ENCODE data around the gene TBXAS1.

The TBXAS1 gene

DNA sequence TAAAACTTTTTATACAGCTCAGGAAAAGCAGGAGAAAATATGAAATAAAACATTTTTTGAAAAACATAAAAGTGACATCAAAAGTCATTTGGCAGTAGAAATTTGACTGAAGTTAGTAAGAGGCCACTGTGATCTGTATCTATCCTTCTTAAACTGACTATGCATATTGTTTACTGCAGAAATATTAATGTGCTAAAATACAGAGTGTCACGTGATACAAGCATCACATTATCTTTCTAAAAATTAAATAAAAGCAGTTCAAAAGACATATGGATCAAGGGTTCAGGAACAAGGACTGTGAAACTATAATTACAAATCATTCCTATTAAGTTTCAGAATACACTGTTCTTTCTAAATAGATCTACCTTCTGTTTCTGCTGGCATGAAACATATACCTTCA lies 200.0 kb downstream of the TBXAS1 start:
- DNase-seq, result no peak

DNA sequence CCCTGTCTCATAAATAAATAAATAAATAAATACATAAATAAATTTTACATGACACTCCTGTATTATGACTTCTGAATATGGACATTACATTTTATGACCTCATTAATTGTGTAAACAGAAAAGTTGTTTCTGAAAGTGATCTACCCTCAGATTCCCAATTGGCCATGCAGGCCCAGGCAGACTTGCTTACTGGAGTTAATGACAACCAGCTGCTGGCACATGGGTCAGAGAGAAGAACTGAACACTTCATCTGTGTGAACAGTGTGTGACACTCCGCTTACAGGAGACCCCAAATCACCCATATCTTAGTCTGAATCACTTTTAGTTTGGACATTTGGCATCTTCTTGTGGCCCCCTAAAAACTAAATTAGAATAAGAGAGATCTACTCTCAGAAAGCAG lies 202.3 kb downstream of the TBXAS1 start:
- no peak for DNase-seq

DNA sequence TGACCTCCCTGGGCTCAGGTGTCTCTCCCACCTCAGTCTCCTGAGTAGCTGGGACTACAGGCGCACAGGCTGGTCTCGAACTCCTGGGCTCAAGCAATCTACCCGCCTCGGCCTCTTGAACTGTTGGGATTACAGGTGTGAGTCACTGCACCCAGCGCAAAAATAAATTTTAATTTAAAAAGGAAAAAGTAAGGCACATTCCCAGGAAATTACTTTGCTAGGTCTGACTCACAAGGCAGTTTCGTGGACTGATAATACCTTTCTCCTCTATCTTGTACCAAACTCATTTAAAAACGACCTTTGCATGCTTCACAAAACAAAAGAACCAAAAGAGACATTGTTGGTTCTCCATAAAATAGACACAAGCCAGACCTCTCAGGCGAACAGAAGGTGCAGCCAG lies 204.0 kb downstream of the TBXAS1 start:
- DNase-seq, result no peak

DNA sequence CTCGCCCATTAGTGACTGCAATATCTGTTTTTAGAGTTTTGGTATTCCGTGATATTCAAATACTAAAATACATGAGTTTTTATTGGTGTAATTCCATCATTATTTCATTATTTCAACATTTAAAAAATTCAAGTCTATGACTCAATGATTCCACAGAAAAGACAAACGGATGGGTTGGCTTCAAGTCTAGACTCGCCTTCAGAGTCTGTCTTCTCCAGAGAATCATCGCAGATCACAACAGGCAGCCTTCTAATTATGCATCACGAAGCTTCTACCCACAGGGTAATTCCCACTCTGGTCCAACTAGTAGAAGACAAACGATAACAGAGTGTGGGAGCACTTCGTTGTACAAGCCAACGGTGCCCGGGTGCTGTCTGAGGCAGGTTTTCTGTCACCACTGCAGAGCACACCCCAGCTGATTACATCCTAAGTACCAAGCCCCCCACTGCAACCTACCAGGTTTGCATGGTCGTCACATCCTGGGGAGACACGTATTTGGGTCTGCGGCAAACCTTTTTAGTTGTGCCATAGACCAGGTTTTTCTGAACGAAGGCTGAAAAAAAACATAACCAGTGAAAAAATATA lies 204.8 kb downstream of the TBXAS1 start:
- DNase-seq, result no peak

DNA sequence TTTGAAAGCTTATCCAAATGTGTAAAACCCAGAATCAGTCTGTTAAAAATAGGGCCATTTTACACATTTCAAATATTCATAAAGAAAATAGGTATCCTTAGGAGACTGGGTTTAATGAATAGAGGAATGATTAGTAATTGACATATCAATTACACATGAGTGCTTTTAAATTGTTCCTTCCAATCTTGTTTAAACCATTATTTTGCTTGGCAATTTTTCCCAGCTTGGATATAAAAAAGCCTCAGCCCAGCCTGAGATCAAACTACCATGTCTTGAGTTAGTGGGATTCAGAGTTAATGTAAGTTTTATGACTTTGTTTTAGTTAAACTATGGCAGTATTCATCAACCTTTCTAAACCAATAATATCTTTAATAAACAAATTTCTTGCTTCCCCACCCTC lies 205.4 kb downstream of the TBXAS1 start:
- no peak for DNase-seq

DNA sequence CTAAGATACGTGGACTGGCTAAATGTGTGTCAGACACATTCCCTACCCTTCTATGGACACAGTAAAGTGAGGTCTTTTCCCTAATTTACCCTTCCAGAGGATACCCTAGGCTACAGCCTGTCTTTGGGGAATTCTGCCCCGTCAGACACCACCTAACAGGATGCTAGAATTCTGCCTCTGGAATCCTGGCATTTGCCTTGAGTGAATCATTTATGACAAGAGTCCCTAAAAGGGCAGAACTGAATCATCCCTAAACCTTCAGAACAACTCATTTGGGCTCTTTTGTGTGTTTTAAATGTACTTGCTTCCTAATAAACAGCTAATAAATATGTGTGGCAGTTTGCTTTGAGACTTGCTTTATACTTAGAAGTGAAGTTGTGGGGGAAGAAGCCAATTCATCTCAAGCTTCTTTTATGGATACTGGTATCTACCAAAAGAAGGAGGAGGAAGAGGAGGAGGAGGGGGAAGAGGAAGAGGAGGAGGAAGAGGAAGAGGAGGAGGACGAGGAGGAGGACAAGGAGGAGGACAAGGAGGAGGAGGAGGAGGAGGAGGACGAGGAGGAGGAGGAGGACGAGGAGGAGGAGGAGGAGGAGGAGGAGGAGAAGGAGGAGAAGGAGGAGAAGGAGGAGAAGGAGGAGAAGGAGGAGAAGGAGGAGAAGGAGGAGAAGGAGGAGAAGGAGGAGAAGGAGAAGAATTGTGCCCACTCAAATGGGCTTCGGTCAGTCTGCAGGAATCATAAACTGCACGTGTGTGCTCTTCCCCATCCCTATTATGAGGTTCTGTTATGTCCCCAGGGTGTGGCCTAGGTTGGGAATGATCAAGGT lies 206.5 kb downstream of the TBXAS1 start:
- no peak for DNase-seq

DNA sequence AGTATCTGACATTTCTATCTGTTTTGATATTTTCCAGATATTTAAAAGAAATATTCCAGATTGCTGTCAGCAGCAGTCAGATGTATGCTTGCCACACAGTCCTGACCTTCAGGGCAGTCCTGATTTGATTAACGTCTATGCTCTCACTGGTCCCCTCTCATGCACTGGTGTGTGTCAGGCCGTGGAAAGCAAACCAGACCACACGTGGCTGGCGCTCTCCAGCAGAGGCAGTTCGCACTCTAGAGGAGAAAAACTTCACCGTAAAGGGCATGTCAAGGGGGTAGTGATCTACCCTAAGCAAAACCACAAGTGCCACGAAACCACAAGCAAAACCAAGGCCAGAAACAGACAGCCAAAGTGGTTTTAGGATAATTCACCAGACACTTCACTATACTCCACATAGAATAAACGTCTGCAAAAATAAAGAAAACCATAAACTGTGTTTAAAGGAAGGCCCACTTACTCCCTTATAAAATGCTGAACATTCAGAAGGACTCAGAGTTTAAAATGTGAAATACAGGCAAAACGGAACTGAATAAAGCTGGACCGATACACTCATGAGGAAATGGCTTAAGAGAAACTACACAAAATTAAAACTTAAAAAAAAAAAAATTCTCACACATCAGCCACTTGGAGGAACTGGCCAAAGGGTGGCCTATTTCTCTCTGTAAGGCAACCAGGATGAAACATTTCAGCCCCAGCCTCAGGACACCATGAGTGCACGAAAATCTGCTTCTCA lies 207.3 kb downstream of the TBXAS1 start:
- DNase-seq, result no peak

DNA sequence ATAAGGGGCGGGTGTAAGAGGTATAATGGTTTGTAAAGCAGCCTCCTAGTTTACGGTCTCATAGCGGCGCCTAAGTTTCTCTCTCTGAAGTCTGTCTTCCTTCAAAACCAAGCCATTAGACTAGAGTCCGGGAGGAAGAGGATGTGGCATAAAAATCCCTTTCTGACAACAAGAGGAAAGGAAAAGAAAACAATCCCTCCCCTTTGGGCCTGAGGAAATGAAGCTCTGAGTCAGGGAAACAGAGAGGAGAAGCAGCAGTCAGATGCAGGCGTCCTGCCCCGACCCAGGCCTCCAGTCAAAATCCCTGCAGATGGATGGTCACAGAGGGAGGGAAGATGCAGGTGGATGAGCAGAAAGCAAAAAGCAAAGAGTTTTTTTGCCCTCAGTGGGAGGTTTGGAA lies 210.0 kb downstream of the TBXAS1 start:
- no peak for DNase-seq

DNA sequence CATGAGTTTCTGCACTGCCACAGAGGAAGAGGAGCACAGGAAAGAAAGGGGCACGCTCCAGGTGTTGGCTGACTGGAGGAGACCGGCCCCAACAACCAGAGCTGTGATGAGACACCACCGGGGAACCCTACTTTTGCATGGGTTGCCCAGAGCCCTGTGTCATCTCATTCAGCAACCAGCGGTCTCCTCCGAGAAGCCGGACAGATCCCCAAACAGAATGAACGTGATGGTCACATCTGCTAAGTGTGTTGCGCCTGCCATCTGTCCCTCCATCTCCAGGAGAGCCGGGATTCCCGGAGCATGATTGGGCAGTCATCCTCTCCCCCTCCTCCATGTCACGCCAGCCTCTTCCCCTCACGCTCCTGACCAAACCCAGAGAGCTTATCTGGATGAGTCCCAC lies 210.8 kb downstream of the TBXAS1 start:
- no peak for DNase-seq

DNA sequence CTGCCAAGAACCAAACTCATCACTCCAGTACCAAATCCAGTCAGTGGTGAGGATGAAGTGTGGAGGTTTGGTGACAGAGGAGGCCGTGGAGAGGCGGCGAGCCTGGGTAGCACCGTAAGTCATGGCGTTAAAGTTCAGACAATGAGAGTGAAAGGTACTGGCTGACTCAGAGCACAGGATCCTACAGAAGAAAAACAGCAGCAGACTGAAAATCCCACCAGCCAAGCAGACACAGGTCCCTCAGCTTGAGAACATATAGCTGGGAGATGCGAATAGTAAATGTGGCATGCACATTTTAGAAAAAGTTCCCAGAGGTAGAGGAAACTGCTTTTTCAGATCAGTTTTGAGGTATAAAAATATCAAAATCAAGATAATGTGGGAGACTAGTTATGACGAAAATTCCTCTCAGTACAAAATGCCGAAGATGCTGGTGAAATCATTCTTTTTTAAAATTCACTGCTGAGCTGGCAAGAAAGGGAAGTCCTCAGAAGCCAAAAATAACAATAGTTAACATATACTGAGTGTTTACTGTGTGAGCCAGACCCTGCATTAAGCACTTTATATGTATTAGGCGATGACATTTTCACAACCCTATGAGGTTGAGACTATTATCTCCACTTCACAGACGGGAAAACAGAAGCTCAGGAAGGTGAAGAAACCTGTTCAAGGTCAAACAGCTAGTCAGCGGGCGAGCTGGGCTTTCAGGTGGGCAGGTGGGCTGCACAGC lies 212.8 kb downstream of the TBXAS1 start:
- DNase-seq, result no peak

DNA sequence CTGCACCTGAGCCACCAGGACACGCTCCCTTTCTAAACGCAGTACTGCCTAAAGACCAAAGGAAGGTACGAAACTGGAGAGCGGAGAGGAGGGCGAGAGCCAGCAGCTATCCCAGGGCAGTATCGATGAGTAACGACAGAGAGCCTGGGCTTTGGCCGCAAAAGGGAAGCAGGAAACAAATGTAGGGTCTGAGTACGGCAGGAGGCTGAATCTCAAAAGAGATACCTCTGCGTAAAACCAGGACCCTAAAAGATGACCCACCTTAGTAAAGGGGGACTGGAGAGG lies 213.3 kb downstream of the TBXAS1 start:
- DNase-seq, result no peak

DNA sequence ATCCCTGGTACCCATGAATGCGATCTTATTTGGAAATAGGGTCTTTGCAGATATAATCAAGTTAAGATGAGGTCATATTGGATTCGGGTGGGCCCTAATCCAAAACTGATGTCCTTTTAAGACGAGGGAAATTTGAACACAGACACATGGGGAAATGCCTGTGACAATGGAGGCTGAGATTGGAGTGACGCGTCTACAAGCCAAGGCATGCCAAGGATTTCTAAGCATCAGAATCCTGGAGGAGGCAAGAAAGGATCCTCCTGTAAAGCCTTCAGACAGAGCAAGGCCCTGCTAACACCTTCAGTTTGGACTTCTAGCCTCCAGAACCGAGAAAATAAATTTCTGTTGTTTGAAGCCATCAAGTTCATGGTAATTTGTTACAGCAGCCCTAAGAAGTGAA lies 215.2 kb downstream of the TBXAS1 start:
- DNase-seq, result no peak

DNA sequence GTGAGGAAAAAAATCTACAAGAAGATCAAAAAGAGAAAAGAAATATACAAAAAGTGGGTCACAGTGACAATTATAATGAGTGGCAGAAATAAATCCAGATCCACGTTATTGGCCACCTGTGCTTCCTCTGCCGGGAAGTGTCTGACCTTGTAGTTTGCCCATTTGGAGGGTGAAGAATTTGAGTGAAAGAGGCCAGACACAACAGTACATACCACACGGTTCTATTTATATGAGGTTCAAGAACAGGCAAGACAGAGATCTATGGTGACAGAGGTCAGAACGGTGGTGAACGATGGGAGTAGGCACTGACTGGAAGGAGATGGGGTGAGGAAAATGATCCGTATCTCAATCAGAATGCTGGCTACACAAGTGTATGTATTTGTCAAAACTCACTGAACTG lies 216.6 kb downstream of the TBXAS1 start:
- no peak for DNase-seq

DNA sequence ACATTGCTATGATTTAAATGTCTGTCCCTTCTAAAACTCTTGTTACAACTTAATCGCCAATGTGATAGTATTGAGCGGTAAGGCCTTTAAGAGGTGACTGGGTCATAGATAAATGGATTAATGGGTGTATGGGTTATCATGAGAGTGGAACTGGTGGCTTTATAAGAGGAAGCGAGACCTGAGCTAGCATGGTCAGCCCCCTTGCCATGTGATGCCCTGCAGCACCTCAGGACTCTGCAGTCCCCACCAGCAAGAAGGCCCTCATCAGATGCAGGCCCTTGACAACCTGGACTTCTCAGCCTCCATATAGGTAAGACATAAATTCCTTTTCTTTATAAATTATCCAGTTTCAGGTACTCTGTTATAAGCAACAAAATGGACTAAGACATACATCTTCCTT lies 218.1 kb downstream of the TBXAS1 start:
- no peak for DNase-seq

DNA sequence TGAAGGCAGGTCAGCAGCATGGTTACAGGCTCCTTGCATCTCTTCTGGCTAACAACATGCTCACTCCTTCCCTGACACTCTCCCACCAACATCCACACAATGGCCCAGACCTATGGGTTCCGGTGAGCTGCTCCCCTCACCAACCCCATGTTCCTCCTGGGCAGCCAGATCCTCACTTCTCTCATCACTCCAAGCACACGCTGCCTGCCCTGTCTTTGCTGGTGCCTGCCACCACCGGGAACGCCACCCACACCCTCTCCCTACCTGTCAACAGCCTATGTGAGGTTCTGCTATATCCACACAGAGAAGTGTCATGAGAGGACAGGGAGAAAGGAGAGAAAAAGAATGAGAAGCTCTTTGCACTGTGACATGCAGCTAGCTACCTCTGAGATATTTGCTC lies 219.1 kb downstream of the TBXAS1 start:
- DNase-seq, result no peak

DNA sequence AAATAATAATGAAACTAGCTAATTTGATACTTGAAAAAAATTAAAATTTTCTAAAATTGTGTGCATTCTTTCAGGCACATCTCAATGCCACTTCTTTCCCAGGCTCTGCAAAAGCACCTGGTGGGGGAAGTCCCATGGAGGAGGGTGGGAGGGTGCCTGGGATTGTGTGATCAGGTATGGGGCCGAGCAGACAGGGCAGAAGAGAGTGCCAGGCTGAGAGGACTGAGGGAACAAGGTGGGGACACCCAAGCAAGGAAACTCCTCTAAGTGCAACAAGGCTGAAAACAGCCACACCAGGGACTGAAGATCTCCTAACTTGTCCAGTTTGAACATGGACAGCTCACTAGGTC lies 219.9 kb downstream of the TBXAS1 start:
- no peak for DNase-seq

DNA sequence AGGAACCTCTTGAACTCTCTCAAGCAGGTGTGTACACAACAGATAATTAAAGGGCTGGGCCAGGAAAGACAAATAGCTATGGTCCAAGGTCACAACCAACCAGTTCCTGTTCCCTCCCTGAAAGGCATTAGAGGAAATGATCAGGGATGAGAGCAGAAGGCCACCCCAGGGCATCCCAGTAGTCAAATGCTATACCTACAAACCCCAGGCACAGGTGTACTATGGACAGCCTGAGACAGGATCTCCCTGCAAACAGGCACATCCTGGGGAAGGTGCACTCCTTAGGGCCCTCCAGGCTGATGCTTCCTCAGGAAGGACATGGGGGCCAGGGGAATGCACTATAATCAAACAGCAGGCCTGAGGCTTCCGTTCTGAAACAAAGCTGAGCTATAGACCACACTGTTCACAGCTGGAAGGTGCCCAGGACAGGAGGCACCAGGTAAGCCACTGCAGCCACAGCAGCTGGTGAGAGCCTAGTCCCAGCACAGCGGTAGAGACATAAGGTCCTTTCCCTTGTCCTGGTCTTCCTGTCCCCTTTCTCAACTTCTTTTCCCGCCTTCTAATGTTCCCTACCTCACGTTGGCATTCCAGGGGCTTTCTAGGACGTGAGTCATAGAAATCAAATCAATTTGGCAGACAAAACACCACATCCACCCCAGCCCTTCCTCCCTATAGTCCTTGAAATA lies 220.4 kb downstream of the TBXAS1 start:
- DNase-seq, result no peak

DNA sequence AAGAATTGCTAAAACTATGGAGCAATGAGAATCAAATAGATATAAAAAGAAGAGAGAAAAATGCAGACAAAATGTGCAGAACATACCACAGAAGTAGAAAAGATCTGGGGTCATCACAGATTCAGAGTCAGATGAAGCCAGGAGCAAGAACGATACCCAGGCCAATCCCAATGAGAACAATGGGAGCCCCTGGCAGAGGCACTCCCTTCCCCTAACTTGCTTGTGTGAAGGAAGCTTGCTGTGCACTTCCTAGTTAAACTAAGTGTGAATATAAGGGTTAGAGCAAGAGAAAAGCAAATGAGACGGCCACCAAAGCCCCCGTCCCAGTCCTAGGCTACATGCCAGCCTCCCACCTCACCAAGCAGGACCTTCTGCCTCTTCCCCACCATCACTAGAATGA lies 221.0 kb downstream of the TBXAS1 start:
- DNase-seq, result no peak

DNA sequence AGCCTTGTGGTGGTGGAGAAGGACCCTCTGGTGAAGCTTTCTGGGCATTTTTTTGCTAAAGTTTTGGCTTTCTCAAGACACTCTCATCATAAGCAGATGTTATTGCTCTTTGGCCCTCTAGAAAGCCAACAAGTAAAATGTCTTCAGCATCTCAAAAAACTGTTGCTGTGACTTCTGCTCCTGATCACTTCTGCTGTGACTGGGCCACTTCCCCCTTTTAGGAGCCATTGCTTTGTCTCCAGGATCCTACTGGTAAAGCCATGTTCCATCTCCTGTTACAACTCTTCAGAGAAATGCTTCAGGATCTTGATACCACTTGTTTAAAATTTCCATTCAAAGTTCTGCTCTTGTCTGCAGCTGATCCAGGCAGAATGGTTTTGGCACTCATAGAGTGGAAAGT lies 222.8 kb downstream of the TBXAS1 start:
- no peak for DNase-seq

DNA sequence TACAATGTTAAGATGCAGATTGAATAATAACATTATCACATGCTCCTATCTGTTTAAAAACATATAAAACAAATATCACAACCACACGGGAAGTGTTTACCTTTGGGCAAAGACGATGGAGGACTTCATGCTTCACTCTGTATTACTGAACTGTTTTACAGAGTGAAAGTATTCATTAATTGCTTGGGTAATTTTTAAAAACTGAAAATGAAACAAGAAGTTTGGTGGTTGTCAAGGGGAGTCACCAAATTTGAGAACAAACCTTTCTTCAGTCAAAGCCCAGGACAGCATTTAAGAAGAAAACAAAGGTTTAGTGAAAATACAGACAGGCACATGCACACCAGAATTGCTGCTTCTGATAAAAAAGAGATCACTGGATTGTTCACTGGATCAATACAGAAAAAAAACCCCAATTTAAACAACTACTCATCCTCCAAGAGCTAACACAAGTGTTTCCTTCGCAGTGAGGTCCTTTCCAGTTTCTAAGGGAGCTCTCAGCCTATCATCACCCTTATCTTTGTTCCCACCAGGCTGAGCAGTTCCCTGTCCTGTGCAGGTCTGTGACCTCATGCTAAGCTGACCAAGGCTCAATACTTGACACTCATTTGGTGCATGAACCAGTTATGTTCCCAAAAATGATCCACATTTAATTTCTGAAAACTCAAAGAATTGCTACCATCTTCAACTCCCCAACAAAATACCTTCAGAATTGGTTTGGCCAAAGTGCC lies 224.9 kb downstream of the TBXAS1 start:
- no peak for DNase-seq

DNA sequence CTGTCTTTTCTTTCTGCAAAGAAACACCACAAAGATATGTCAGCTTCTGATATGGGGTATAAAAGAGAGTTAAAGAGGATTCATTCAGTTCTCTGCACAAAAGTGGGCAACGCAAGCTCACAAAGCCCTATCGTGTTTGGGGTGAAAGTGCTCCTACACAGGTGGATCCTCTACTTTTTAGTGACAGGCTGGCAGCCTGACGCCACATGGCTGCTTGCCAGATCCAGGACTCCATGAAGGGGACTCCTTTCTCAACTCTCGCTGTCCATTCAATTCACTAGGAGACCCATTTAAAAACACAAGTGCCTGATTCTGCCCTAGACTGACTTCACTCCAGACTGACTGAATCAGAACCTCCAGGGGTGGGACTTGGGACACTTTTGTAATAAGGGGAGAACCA lies 225.7 kb downstream of the TBXAS1 start:
- DNase-seq, result no peak

DNA sequence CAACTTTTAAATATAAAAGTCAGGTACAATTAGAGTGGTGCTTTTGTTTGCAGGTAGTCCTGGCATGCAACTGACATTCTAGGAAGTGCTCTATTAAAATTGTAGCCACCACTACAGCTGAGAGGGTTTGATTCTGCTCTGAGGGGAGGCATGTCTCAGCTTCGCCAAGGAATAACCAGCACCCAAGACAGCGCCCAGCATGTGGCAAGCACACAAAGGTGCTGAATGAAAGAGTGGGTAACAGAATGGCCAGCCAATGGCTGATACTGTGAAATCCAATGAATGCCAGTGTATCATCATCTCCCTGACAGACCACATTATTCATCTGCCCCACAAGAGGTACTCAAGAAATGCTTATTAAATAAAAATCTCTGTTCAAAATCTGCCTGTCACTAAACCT lies 226.8 kb downstream of the TBXAS1 start:
- DNase-seq, result no peak
